Ishikawa (cell line): Measurements from ENCODE around the gene ALMS1.

Experiments used
- CEBPB ChIP-seq: IDR thresholded peaks from 2 replicates; pipeline ENCODE4 v1.6.1; 2012
- CREB1 ChIP-seq: IDR thresholded peaks from 2 replicates; pipeline ENCODE4 v1.6.1; 2012; ENCODE audit warnings: low read depth
- EGR1 ChIP-seq: IDR thresholded peaks from 2 replicates; pipeline ENCODE4 v1.6.1; 2012
- EP300 ChIP-seq: IDR thresholded peaks from 2 replicates; pipeline ENCODE4 v1.6.1; 2012; ENCODE audit warnings: borderline replicate concordance
- FOXM1 ChIP-seq: IDR thresholded peaks from 2 replicates; pipeline ENCODE4 v1.6.1; 2012; ENCODE audit warnings: low read depth, borderline replicate concordance
- MAX ChIP-seq: IDR thresholded peaks from 2 replicates; pipeline ENCODE4 v1.6.1; 2012
- NFIC ChIP-seq: IDR thresholded peaks from 2 replicates; pipeline ENCODE4 v1.6.1; 2012
- RAD21 ChIP-seq: IDR thresholded peaks from 2 replicates; pipeline ENCODE4 v1.6.1; 2012; ENCODE audit warnings: low read depth
- REST ChIP-seq: IDR thresholded peaks from 2 replicates; pipeline ENCODE4 v1.6.1; 2012; ENCODE audit warnings: low read depth, mild to moderate bottlenecking
- TAF1 ChIP-seq: IDR thresholded peaks from 2 replicates; pipeline ENCODE4 v1.6.1; 2012; ENCODE audit warnings: low read depth, mild to moderate bottlenecking
- TCF12 ChIP-seq: IDR thresholded peaks from 2 replicates; pipeline ENCODE4 v1.6.1; 2012; ENCODE audit warnings: low read depth
- TEAD4 ChIP-seq: IDR thresholded peaks from 2 replicates; pipeline ENCODE4 v1.6.1; 2012
- USF1 ChIP-seq: IDR thresholded peaks from 2 replicates; pipeline ENCODE4 v1.6.1; 2012
- YY1 ChIP-seq: IDR thresholded peaks from 2 replicates; pipeline ENCODE4 v1.6.1; 2012; ENCODE audit warnings: low read depth
- ZBTB7A ChIP-seq: IDR thresholded peaks from 2 replicates; pipeline ENCODE4 v1.6.1; 2012; ENCODE audit warnings: low read depth

ALMS1 gene

GRCh38 chr2:73561422-73561821, 175.8 kb downstream of the ALMS1 start:
- TF ChIP-seq TAF1 (no peak), FOXM1 (no peak), NFIC (no peak), TEAD4 (no peak), TCF12 (no peak), USF1 (no peak), YY1 (no peak), ZBTB7A (no peak), RAD21 (no peak), MAX (no peak), CEBPB (no peak)

GRCh38 chr2:73564986-73565385, 179.3 kb downstream of the ALMS1 start:
- no peak for TF ChIP-seq CREB1
- no peak for TF ChIP-seq TEAD4
- TF ChIP-seq CEBPB, result no peak
- TF ChIP-seq YY1, result no peak
- no peak for TF ChIP-seq RAD21
- TF ChIP-seq EP300, result no peak
- no peak for TF ChIP-seq REST
- no peak for TF ChIP-seq NFIC
- no peak for TF ChIP-seq ZBTB7A
- no peak for TF ChIP-seq TCF12

GRCh38 chr2:73566288-73566878, 180.7 kb downstream of the ALMS1 start:
- no peak for TF ChIP-seq CREB1
- no peak for TF ChIP-seq YY1
- no peak for TF ChIP-seq FOXM1
- no peak for TF ChIP-seq RAD21
- TF ChIP-seq TAF1, result no peak
- TF ChIP-seq TEAD4, result no peak
- no peak for TF ChIP-seq REST
- TF ChIP-seq MAX, result no peak
- no peak for TF ChIP-seq CEBPB
- TF ChIP-seq EGR1, result no peak
- TF ChIP-seq EP300, result no peak
- no peak for TF ChIP-seq NFIC
- TF ChIP-seq ZBTB7A, result no peak
- no peak for TF ChIP-seq TCF12
- TF ChIP-seq USF1, result no peak

GRCh38 chr2:73575261-73575660, 189.6 kb downstream of the ALMS1 start:
- TF ChIP-seq ZBTB7A, result no peak
- TF ChIP-seq TEAD4, result no peak
- TF ChIP-seq FOXM1, result no peak
- TF ChIP-seq USF1, result no peak
- no peak for TF ChIP-seq YY1

GRCh38 chr2:73582364-73582763, 196.7 kb downstream of the ALMS1 start:
- TF ChIP-seq MAX, result no peak
- TF ChIP-seq EP300, result no peak
- no peak for TF ChIP-seq FOXM1
- TF ChIP-seq USF1, result no peak
- no peak for TF ChIP-seq RAD21
- TF ChIP-seq ZBTB7A, result no peak
- TF ChIP-seq TCF12, result no peak
- TF ChIP-seq YY1, result no peak
- TF ChIP-seq TAF1, result no peak
- TF ChIP-seq CREB1, result no peak
- TF ChIP-seq REST, result no peak
- no peak for TF ChIP-seq EGR1
